Activated CD4-positive, alpha-beta T cell treated with anti-CD3 and anti-CD28 coated beads for 24 hours (primary cell): Measurements from ENCODE around the gene KLHL20.
"Not testable (repeated sequence)": the region's sequence is repeated elsewhere in the genome, so short reads cannot be mapped to it uniquely, and the experiment has no call there.

ENCODE experiments used
- DNase-seq, 2 donors: peaks; one replicate each; pipeline ENCODE4 v3.0.0-alpha.2; 2020; ENCODE audit warnings: low read depth in 2 of 2

KLHL20 gene

GRCh38 chr1:173714759-173715537 lies at the start of gene KLHL20:
KLHL20 (plus strand) TSS chr1:173714981; CDS start chr1:173716044, 1,063 bp downstream.
- DNase-seq: peak; percentile 65 to 74

- DNase-seq: no peak
Measured at GRCh38 chr1:173666646-173667045, 48.1 kb upstream of the KLHL20 start.

- DNase-seq: peak in 1 of 2 donors; percentile 20
Measured at GRCh38 chr1:173669491-173669941, 45.3 kb upstream of the KLHL20 start, which contains the start of gene ANKRD45. ANKRD45 (minus strand) TSS chr1:173669851; CDS start chr1:173659418, 10,433 bp downstream.

GRCh38 chr1:173674496-173674895 lies 40.3 kb upstream of the KLHL20 start:
- DNase-seq: not testable (repeated sequence)

GRCh38 chr1:173680152-173680551 lies 34.6 kb upstream of the KLHL20 start:
- not testable (repeated sequence) for DNase-seq

GRCh38 chr1:173682184-173682583 lies 32.6 kb upstream of the KLHL20 start:
- no peak for DNase-seq

GRCh38 chr1:173683838-173684237 lies 30.9 kb upstream of the KLHL20 start:
- DNase-seq: not testable (repeated sequence)

GRCh38 chr1:173685121-173685520 lies 29.7 kb upstream of the KLHL20 start:
- DNase-seq: not testable (repeated sequence)

GRCh38 chr1:173688300-173688699 lies 26.5 kb upstream of the KLHL20 start:
- no peak for DNase-seq

GRCh38 chr1:173693238-173693637 lies 21.5 kb upstream of the KLHL20 start:
- DNase-seq: no peak

GRCh38 chr1:173701299-173701698 lies 13.5 kb upstream of the KLHL20 start:
- DNase-seq: not testable (repeated sequence)

- DNase-seq: no peak
Measured at GRCh38 chr1:173702736-173703135, 12.0 kb upstream of the KLHL20 start.

GRCh38 chr1:173705117-173705516 lies 9.7 kb upstream of the KLHL20 start:
- DNase-seq: no peak

GRCh38 chr1:173708787-173709186 lies 6.0 kb upstream of the KLHL20 start:
- no peak for DNase-seq

GRCh38 chr1:173714441-173714758 lies 381 bp upstream of the KLHL20 start:
- DNase-seq: no peak

GRCh38 chr1:173715538-173715844 lies 710 bp downstream of the KLHL20 start:
- no peak for DNase-seq

- DNase-seq: no peak
Measured at GRCh38 chr1:173717238-173717637, 2.5 kb downstream of the KLHL20 start.

GRCh38 chr1:173731331-173731730 lies 16.6 kb downstream of the KLHL20 start:
- not testable (repeated sequence) for DNase-seq

- DNase-seq: no peak
Measured at GRCh38 chr1:173733912-173734311, 19.1 kb downstream of the KLHL20 start.

- not testable (repeated sequence) for DNase-seq
Measured at GRCh38 chr1:173736104-173736503, 21.3 kb downstream of the KLHL20 start.

GRCh38 chr1:173742203-173742886 lies 27.6 kb downstream of the KLHL20 start:
- no peak for DNase-seq

- DNase-seq: no peak
Measured at GRCh38 chr1:173744651-173745050, 29.9 kb downstream of the KLHL20 start.

GRCh38 chr1:173749137-173749536 lies 34.4 kb downstream of the KLHL20 start:
- DNase-seq: no peak
